ENCODE results near the gene FAM13B. TPM values are rescaled to one million over a fixed set of nuclear protein-coding genes. Genes with fewer than 3 reads are reported as not detected.

FAM13B gene
- total RNA-seq, 1 experiment from 2014 or later: 33.7 TPM

DNA sequence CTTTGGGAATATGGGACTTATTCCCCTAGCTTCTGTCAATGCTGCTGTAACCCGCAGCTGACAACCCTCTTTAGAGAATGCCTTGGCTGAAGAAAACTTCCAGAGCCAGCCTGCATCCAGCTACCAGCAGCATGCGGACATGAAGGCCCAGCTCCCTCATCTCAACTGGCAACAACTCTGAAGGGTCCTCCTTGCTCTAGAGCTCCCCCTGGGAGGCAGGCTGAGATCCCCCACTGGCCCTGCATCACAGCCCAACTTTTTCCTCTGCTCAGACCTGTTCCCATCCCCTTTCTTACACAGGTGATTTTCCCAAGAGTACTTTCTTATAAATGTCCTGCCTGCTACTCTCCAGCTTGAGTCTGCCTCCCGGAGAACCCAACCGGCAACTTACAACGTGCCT, 32.2 kb upstream of the FAM13B start:
- no TSS peak for BruUV-seq (replicated peaks)
- Mint-ChIP-seq H3K4me1 (ENCODE audit: insufficient read depth, unreplicated experiment) (peaks cover 7% of the 10 kb centered on the region), H3K27me3 (ENCODE audit: insufficient read depth, unreplicated experiment) (no peaks in the 10 kb centered on the region), H3K9me3 (ENCODE audit: unreplicated experiment) (no peaks in the 10 kb centered on the region), H3K4me3 (ENCODE audit: unreplicated experiment) (no peak overlapping the region), H3K36me3 (ENCODE audit: insufficient read depth, unreplicated experiment) (no peaks in the 10 kb centered on the region), H3K27ac (ENCODE audit: low read depth, unreplicated experiment) (no peak overlapping the region)
- ChIA-PET POLR2A (interaction anchor here (0.7 to 1.9 kb wide), 3 partner anchors 20 to 113 kb away, joined by 3 to 5 read pairs (median 4); partner anchors contain the start of gene BRD8), CTCF (interaction anchor here (0.7 to 7.8 kb wide), 8 partner anchors 10 to 287 kb away, joined by 3 to 213 read pairs (median 8); partner anchors contain the start of gene FAM13B)
- DNase-seq (ENCODE audit: unreplicated experiment): no peak
- intact Hi-C loops (cut with micrococcal nuclease): no loop called here
- TF ChIP-seq, protein P1, sequence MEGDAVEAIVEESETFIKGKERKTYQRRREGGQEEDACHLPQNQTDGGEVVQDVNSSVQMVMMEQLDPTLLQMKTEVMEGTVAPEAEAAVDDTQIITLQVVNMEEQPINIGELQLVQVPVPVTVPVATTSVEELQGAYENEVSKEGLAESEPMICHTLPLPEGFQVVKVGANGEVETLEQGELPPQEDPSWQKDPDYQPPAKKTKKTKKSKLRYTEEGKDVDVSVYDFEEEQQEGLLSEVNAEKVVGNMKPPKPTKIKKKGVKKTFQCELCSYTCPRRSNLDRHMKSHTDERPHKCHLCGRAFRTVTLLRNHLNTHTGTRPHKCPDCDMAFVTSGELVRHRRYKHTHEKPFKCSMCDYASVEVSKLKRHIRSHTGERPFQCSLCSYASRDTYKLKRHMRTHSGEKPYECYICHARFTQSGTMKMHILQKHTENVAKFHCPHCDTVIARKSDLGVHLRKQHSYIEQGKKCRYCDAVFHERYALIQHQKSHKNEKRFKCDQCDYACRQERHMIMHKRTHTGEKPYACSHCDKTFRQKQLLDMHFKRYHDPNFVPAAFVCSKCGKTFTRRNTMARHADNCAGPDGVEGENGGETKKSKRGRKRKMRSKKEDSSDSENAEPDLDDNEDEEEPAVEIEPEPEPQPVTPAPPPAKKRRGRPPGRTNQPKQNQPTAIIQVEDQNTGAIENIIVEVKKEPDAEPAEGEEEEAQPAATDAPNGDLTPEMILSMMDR (IDR thresholded peaks at IDR 0.05; ENCODE audit: unreplicated experiment): peak; percentile 18

DNA sequence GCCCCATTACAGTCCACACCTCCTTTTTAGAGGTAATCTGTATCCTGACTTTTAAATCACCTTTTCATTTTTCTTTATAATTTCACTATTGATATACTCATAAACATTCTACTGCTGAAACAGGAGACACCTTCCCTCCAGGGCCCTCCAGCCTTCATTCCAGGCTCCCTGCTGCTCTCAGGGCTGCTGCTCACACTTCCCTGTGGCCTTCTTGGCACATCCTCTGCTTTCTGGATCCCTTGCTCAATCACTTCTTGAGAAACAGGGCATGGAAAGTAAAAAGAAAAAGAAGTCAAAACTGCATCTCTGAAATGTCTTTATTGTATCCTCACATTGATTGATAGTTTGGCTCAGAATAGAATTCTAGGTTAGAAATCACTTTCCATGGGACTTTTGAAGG, 31.6 kb upstream of the FAM13B start:
- Mint-ChIP-seq H3K27me3 (ENCODE audit: insufficient read depth, unreplicated experiment) (no peaks in the 10 kb centered on the region), H3K4me3 (ENCODE audit: unreplicated experiment) (no peak overlapping the region), H3K27ac (ENCODE audit: low read depth, unreplicated experiment) (no peak overlapping the region), H3K4me1 (ENCODE audit: insufficient read depth, unreplicated experiment) (peaks cover 7% of the 10 kb centered on the region), H3K9me3 (ENCODE audit: unreplicated experiment) (no peaks in the 10 kb centered on the region), H3K36me3 (ENCODE audit: insufficient read depth, unreplicated experiment) (no peaks in the 10 kb centered on the region)
- TF ChIP-seq, protein P1 (IDR thresholded peaks at IDR 0.05; ENCODE audit: unreplicated experiment): no peak
- intact Hi-C loops (cut with micrococcal nuclease): no loop called here
- ChIA-PET CTCF (interaction anchor here (0.7 to 7.8 kb wide), 7 partner anchors 9 to 286 kb away, joined by 3 to 213 read pairs (median 5); partner anchors contain the start of gene FAM13B), POLR2A (interaction anchor here (0.7 to 1.9 kb wide), 5 partner anchors 9 to 113 kb away, joined by 3 to 6 read pairs (median 4); partner anchors contain the start of gene BRD8)
- peak; percentile 40 for DNase-seq (ENCODE audit: unreplicated experiment)
- BruUV-seq (replicated peaks): no TSS peak

DNA sequence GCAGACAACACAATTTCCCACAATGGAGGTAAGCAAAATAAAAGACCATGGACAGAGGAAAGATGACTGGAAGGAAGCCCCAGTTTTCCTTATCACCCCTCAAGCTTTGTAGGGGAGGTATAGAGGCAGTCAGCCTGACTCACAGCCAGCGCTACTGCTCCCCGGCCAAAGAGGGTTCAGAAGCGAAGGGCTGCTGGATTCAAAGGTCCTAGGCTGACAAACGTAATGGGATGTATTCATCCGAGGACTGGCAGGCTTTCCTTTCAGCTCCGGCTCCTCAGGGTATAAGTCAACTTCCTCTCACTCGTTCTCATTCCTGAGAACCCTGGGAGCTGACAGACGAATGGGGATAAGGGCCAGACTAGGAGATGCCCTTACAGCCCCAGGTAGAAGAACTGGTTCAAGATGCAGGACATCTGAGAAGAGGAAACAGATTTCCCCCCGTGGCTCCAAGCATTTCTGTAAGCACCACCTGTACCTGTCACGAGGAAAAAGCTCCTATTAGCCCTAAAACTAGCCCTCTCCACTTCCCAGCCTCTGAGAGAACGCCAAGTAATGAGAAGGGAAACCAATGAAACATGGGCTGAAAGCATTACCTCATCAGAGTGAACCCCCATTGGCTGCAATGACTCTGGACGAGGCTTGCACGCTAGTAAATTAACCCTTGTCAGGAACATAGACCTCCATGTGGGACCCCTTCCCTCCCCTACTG, 22.1 kb upstream of the FAM13B start:
- Mint-ChIP-seq H3K4me1 (ENCODE audit: insufficient read depth, unreplicated experiment) (no peaks in the 10 kb centered on the region), H3K36me3 (ENCODE audit: insufficient read depth, unreplicated experiment) (no peaks in the 10 kb centered on the region), H3K4me3 (ENCODE audit: unreplicated experiment) (no peak overlapping the region), H3K27me3 (ENCODE audit: insufficient read depth, unreplicated experiment) (peaks cover 18% of the 10 kb centered on the region), H3K9me3 (ENCODE audit: unreplicated experiment) (no peaks in the 10 kb centered on the region), H3K27ac (ENCODE audit: low read depth, unreplicated experiment) (no peak overlapping the region)
- ChIA-PET CTCF (interaction anchor here (0.6 to 5.3 kb wide), 6 partner anchors 10 to 276 kb away, joined by 3 to 33 read pairs (median 8); no protein-coding TSS in a partner anchor), POLR2A (interaction anchor here (0.6 to 0.7 kb wide), 2 partner anchors 9 to 12 kb away, joined by 3 read pairs; no protein-coding TSS in a partner anchor)
- no TSS peak for BruUV-seq (replicated peaks)
- TF ChIP-seq, protein P1 (IDR thresholded peaks at IDR 0.05; ENCODE audit: unreplicated experiment): no peak
- DNase-seq (ENCODE audit: unreplicated experiment): no peak
- intact Hi-C loops (cut with micrococcal nuclease): no loop called here

DNA sequence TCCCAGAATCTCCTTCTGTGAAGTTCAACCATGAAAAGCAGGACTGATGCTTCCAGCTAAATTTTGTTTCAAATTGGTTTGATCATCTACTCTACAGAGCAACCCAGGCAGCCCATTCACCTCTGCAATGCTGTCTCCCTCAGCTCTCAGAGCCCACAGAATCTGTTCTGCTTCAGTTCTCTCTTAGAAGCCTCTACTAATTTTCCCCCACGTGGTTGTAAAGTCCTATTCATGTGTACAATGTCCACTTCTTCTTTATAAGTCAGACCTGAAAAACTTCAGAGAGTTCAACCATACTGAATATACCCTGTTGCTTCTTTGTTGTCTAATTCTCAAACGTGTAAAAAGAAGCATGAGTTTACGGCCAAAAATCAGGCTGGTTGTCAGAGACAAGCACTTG, 21.3 kb upstream of the FAM13B start:
- Mint-ChIP-seq H3K27me3 (ENCODE audit: insufficient read depth, unreplicated experiment) (peaks cover 18% of the 10 kb centered on the region), H3K27ac (ENCODE audit: low read depth, unreplicated experiment) (no peak overlapping the region), H3K9me3 (ENCODE audit: unreplicated experiment) (no peaks in the 10 kb centered on the region), H3K4me1 (ENCODE audit: insufficient read depth, unreplicated experiment) (no peaks in the 10 kb centered on the region), H3K36me3 (ENCODE audit: insufficient read depth, unreplicated experiment) (no peaks in the 10 kb centered on the region), H3K4me3 (ENCODE audit: unreplicated experiment) (no peak overlapping the region)
- CTCF ChIA-PET: interaction anchor here (0.9 to 5.3 kb wide), 4 partner anchors 14 to 24 kb away, joined by 4 to 33 read pairs (median 16); no protein-coding TSS in a partner anchor
- intact Hi-C loops (cut with micrococcal nuclease): no loop called here
- TF ChIP-seq, protein P1 (IDR thresholded peaks at IDR 0.05; ENCODE audit: unreplicated experiment): no peak
- POLR2A ChIA-PET: interaction anchor here (0.8 kb wide), 1 partner anchor 15 kb away, joined by 3 read pairs; no protein-coding TSS in a partner anchor
- BruUV-seq (replicated peaks): no TSS peak
- no peak for DNase-seq (ENCODE audit: unreplicated experiment)
